T-helper 2 cell treated with Interferon-gamma antibody and Interleukin-4, amounts not matched to agents 5 μg/mL and 100 μg/mL, for 36 hours (primary cell): Measurements from ENCODE around the gene C5orf15.
"Not testable (repeated sequence)": the region's sequence is repeated elsewhere in the genome, so short reads cannot be mapped to it uniquely, and the experiment has no call there.

Experiments used
- DNase-seq: peaks from one replicate; pipeline ENCODE4 v3.0.0; 2021; ENCODE audit warnings: low spot score
- H3K27ac Mint-ChIP-seq: one replicate; pipeline ENCODE4 v1.8.0; 2021; ENCODE audit warnings: mild to moderate bottlenecking, mixed read lengths
- H3K27me3 Mint-ChIP-seq: one replicate; pipeline ENCODE4 v1.8.0; 2021; ENCODE audit warnings: low read depth, mixed read lengths
- H3K36me3 Mint-ChIP-seq: one replicate; pipeline ENCODE4 v1.8.0; 2021; ENCODE audit warnings: low read depth, mixed read lengths
- H3K4me1 Mint-ChIP-seq: one replicate; pipeline ENCODE4 v1.8.0; 2021; ENCODE audit warnings: low read depth, mixed read lengths
- H3K4me3 Mint-ChIP-seq: one replicate; pipeline ENCODE4 v1.8.0; 2022; ENCODE audit warnings: mild to moderate bottlenecking, moderate library complexity, mixed read lengths
- H3K9me3 Mint-ChIP-seq: one replicate; pipeline ENCODE4 v1.8.0; 2021; ENCODE audit warnings: mixed read lengths

The C5orf15 gene

GRCh38 chr5:133962801-133963476, 5.5 kb downstream of the C5orf15 start:
- DNase-seq, result no peak
- Mint-ChIP-seq H3K27me3 (no peaks in the 10 kb centered on the region), H3K4me3 (peak overlapping the region; percentile 38), H3K9me3 (peaks cover 6% of the 10 kb centered on the region), H3K4me1 (peaks cover 45% of the 10 kb centered on the region), H3K36me3 (peaks cover 34% of the 10 kb centered on the region), H3K27ac (peak overlapping the region; percentile 22)

- Mint-ChIP-seq H3K27me3 (no peaks in the 10 kb centered on the region), H3K36me3 (peaks cover 38% of the 10 kb centered on the region), H3K27ac (peak overlapping the region; percentile 22), H3K9me3 (peaks cover 6% of the 10 kb centered on the region), H3K4me3 (no peak overlapping the region), H3K4me1 (peaks cover 44% of the 10 kb centered on the region)
- DNase-seq, result no peak
These were observed 6.3 kb downstream of the C5orf15 start for GRCh38 chr5:133962131-133962530.

GRCh38 chr5:133959643-133960042, 8.8 kb downstream of the C5orf15 start:
- Mint-ChIP-seq H3K4me1 (peaks cover 35% of the 10 kb centered on the region), H3K4me3 (peak overlapping the region; percentile 44), H3K27me3 (no peaks in the 10 kb centered on the region), H3K9me3 (peaks cover 6% of the 10 kb centered on the region), H3K36me3 (peaks cover 42% of the 10 kb centered on the region), H3K27ac (peak overlapping the region; percentile 84)
- DNase-seq, result peak; percentile 31

- peak overlapping the region; percentile 57 for H3K27ac Mint-ChIP-seq
- no peaks in the 10 kb centered on the region for H3K27me3 Mint-ChIP-seq
- H3K9me3 Mint-ChIP-seq, result no peaks in the 10 kb centered on the region
- peak overlapping the region; percentile 27 for H3K4me3 Mint-ChIP-seq
- peaks cover 32% of the 10 kb centered on the region for H3K36me3 Mint-ChIP-seq
- DNase-seq, result no peak
- peaks cover 22% of the 10 kb centered on the region for H3K4me1 Mint-ChIP-seq
These were observed 10.8 kb downstream of the C5orf15 start for GRCh38 chr5:133957591-133957990.

- Mint-ChIP-seq H3K4me1 (peaks cover 18% of the 10 kb centered on the region), H3K27me3 (no peaks in the 10 kb centered on the region), H3K9me3 (no peaks in the 10 kb centered on the region), H3K27ac (peak overlapping the region; percentile 57), H3K4me3 (peak overlapping the region; percentile 27), H3K36me3 (peaks cover 31% of the 10 kb centered on the region)
- no peak for DNase-seq
These were observed 11.3 kb downstream of the C5orf15 start for GRCh38 chr5:133957080-133957479.

GRCh38 chr5:133956196-133956595, 12.2 kb downstream of the C5orf15 start:
- H3K9me3 Mint-ChIP-seq, H3K4me3 Mint-ChIP-seq, DNase-seq, H3K27me3 Mint-ChIP-seq, H3K27ac Mint-ChIP-seq: not testable (repeated sequence)
- peaks cover 18% of the 10 kb centered on the region for H3K4me1 Mint-ChIP-seq
- H3K36me3 Mint-ChIP-seq, result peaks cover 31% of the 10 kb centered on the region

GRCh38 chr5:133953568-133954145, 14.8 kb downstream of the C5orf15 start:
- no peaks in the 10 kb centered on the region for H3K27me3 Mint-ChIP-seq
- H3K36me3 Mint-ChIP-seq, result peaks cover 19% of the 10 kb centered on the region
- H3K27ac Mint-ChIP-seq, result no peak overlapping the region
- no peak overlapping the region for H3K4me3 Mint-ChIP-seq
- no peak for DNase-seq
- no peaks in the 10 kb centered on the region for H3K9me3 Mint-ChIP-seq
- H3K4me1 Mint-ChIP-seq, result peaks cover 6% of the 10 kb centered on the region

GRCh38 chr5:133952729-133953567, 15.5 kb downstream of the C5orf15 start:
- Mint-ChIP-seq H3K4me3 (no peak overlapping the region), H3K4me1 (peaks cover 6% of the 10 kb centered on the region), H3K36me3 (peaks cover 18% of the 10 kb centered on the region), H3K27ac (no peak overlapping the region), H3K27me3 (no peaks in the 10 kb centered on the region), H3K9me3 (no peaks in the 10 kb centered on the region)
- no peak for DNase-seq

- no peak overlapping the region for H3K4me3 Mint-ChIP-seq
- H3K4me1 Mint-ChIP-seq, result no peaks in the 10 kb centered on the region
- no peak overlapping the region for H3K27ac Mint-ChIP-seq
- no peaks in the 10 kb centered on the region for H3K9me3 Mint-ChIP-seq
- no peak for DNase-seq
- peaks cover 12% of the 10 kb centered on the region for H3K36me3 Mint-ChIP-seq
- H3K27me3 Mint-ChIP-seq, result no peaks in the 10 kb centered on the region
These were observed 17.4 kb downstream of the C5orf15 start for GRCh38 chr5:133950821-133951612.

- Mint-ChIP-seq H3K4me1 (no peaks in the 10 kb centered on the region), H3K36me3 (peaks cover 2% of the 10 kb centered on the region), H3K4me3 (no peak overlapping the region), H3K27me3 (no peaks in the 10 kb centered on the region), H3K27ac (no peak overlapping the region), H3K9me3 (no peaks in the 10 kb centered on the region)
- DNase-seq, result no peak
These were observed 19.7 kb downstream of the C5orf15 start for GRCh38 chr5:133948721-133949120.

GRCh38 chr5:133947431-133947841, 21.0 kb downstream of the C5orf15 start:
- Mint-ChIP-seq H3K4me3 (no peak overlapping the region), H3K9me3 (no peaks in the 10 kb centered on the region), H3K27me3 (no peaks in the 10 kb centered on the region), H3K36me3 (no peaks in the 10 kb centered on the region), H3K27ac (no peak overlapping the region), H3K4me1 (no peaks in the 10 kb centered on the region)
- DNase-seq, result no peak

- no peaks in the 10 kb centered on the region for H3K27me3 Mint-ChIP-seq
- H3K4me1 Mint-ChIP-seq, result no peaks in the 10 kb centered on the region
- no peak overlapping the region for H3K4me3 Mint-ChIP-seq
These were observed 22.9 kb downstream of the C5orf15 start for GRCh38 chr5:133945568-133945967.

GRCh38 chr5:133944263-133945185, 23.9 kb downstream of the C5orf15 start:
- peak; percentile 33 for DNase-seq
- H3K9me3 Mint-ChIP-seq, result no peaks in the 10 kb centered on the region
- H3K27me3 Mint-ChIP-seq, result no peaks in the 10 kb centered on the region
- no peak overlapping the region for H3K27ac Mint-ChIP-seq
- no peaks in the 10 kb centered on the region for H3K36me3 Mint-ChIP-seq
- no peak overlapping the region for H3K4me3 Mint-ChIP-seq
- H3K4me1 Mint-ChIP-seq, result peaks cover 3% of the 10 kb centered on the region

More at GRCh38 chr5:133945568-133945967, 22.9 kb downstream of the C5orf15 start:
- no peak for DNase-seq
- H3K27ac Mint-ChIP-seq, result no peak overlapping the region
- H3K9me3 Mint-ChIP-seq, result no peaks in the 10 kb centered on the region
- H3K36me3 Mint-ChIP-seq, result no peaks in the 10 kb centered on the region
